ENCODE results near the gene EPG5.

DNA sequence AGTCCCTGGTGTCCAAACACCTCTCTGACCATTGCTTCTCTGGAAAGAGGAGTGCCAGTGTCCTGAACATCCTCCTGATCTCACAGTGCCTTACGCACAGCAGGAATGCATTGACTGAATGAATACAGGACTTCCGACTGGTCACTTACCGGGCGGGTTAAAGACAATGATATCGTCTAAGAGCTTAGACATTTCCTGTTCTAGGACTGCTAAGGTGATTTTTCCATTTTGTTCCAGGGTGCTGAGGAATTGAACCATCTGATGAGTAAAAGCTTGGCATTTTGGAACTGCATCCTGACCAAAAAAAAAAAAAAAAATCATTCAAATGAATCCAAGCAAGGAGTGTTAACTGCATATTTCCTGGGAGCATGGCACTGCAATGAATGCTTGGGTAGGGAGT is 101.7 kb downstream of the EPG5 start:
- TF ChIP-seq, protein P1, sequence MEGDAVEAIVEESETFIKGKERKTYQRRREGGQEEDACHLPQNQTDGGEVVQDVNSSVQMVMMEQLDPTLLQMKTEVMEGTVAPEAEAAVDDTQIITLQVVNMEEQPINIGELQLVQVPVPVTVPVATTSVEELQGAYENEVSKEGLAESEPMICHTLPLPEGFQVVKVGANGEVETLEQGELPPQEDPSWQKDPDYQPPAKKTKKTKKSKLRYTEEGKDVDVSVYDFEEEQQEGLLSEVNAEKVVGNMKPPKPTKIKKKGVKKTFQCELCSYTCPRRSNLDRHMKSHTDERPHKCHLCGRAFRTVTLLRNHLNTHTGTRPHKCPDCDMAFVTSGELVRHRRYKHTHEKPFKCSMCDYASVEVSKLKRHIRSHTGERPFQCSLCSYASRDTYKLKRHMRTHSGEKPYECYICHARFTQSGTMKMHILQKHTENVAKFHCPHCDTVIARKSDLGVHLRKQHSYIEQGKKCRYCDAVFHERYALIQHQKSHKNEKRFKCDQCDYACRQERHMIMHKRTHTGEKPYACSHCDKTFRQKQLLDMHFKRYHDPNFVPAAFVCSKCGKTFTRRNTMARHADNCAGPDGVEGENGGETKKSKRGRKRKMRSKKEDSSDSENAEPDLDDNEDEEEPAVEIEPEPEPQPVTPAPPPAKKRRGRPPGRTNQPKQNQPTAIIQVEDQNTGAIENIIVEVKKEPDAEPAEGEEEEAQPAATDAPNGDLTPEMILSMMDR (IDR thresholded peaks at IDR 0.05): no peak
- TF ChIP-seq ZFX (IDR thresholded peaks at IDR 0.05; ENCODE audit: borderline replicate concordance): no peak
